Hepatocyte (in vitro differentiated cells): ENCODE data around the gene RNASE13. TPM values are rescaled to one million over a fixed set of nuclear protein-coding genes. Genes with fewer than 3 reads are reported as not detected.

Experiments used
- DNase-seq: peaks from one replicate; pipeline ENCODE4 v3.0.0-alpha.2; 2016; ENCODE audit warnings: low spot score
- H2AFZ ChIP-seq: fragments of 200-600 bp; sonication (generic); 2 replicates; pipeline ENCODE4 v1.6.0; 2016; ENCODE audit warnings: antibody characterized with exemption, mild to moderate bottlenecking
- H3K27ac ChIP-seq: fragments of 200-600 bp; sonication (generic); 2 replicates; pipeline ENCODE4 v1.5.1; 2016; ENCODE audit warnings: mild to moderate bottlenecking
- H3K27me3 ChIP-seq: fragments of 200-600 bp; sonication (generic); 2 replicates; pipeline ENCODE4 v1.6.1; 2016
- H3K36me3 ChIP-seq: fragments of 200-600 bp; sonication (generic); replicated peaks from 2 replicates; pipeline ENCODE4 v1.5.1; 2016; ENCODE audit warnings: low read depth; ENCODE audit not compliant: insufficient read depth
- H3K4me1 ChIP-seq: fragments of 200-600 bp; sonication (generic); 2 replicates; pipeline ENCODE4 v1.5.1; 2016; ENCODE audit warnings: mild to moderate bottlenecking, moderate library complexity; ENCODE audit not compliant: insufficient read depth
- H3K4me2 ChIP-seq: fragments of 200-600 bp; sonication (generic); 2 replicates; pipeline ENCODE4 v1.6.0; 2016
- H3K4me3 ChIP-seq: fragments of 200-600 bp; sonication (generic); 2 replicates; pipeline ENCODE4 v1.5.1; 2016; ENCODE audit warnings: mild to moderate bottlenecking
- H3K79me2 ChIP-seq: fragments of 200-600 bp; sonication (generic); 2 replicates; pipeline ENCODE4 v1.6.0; 2017; ENCODE audit warnings: mild to moderate bottlenecking
- H3K9me2 ChIP-seq: fragments of 200-600 bp; sonication (generic); replicated peaks from 2 replicates; pipeline ENCODE4 v1.6.0; 2017; ENCODE audit warnings: mild to moderate bottlenecking; ENCODE audit not compliant: insufficient read depth
- H3K9me3 ChIP-seq: fragments of 200-600 bp; sonication (generic); 2 replicates; pipeline ENCODE4 v1.5.1; 2016; ENCODE audit warnings: low read depth, mild to moderate bottlenecking
- H4K20me1 ChIP-seq: fragments of 200-600 bp; sonication (generic); 2 replicates; pipeline ENCODE4 v1.6.0; 2016; ENCODE audit warnings: mild to moderate bottlenecking; ENCODE audit not compliant: insufficient read depth, poor library complexity, severe bottlenecking
- EZH2 ChIP-seq: fragments of 200-600 bp; sonication (generic); IDR thresholded peaks from 2 replicates; pipeline ENCODE4 v1.6.1; 2016; ENCODE audit warnings: antibody characterized with exemption, mild to moderate bottlenecking, borderline replicate concordance
- EZH2phosphoT487 ChIP-seq: fragments of 200-600 bp; sonication (generic); IDR thresholded peaks from one replicate; pipeline ENCODE4 v1.6.1; 2018; ENCODE audit warnings: antibody characterized with exemption, mild to moderate bottlenecking, low read depth, moderate library complexity; ENCODE audit not compliant: unreplicated experiment, severe bottlenecking
- WGBS: methylation state at CpG from one replicate; pipeline ENCODE4 v1.1.6; 2016; ENCODE audit warnings: low lambda C conversion rate; ENCODE audit errors: missing lambda C conversion rate; 5-methylcytosine and 5-hydroxymethylcytosine counted together
- polyA plus RNA-seq: library from polyadenylated mRNA; unstranded; fragments of >200 nt; fragmentation: Nextera tagmentation; extraction: Ambion mirVana; gene quantifications from 2 replicates; pipeline ENCODE4 v1.2.1, GENCODE V29; 2016
- total RNA-seq: library from RNA; depleted of rRNA; stranded (reverse); fragments of >200 nt; gene quantifications from 2 replicates; pipeline ENCODE4 v1.2.3, GENCODE V29; 2014
- TF ChIP-seq, protein P1 (sequence below): fragments of 200-600 bp; sonication (generic); IDR thresholded peaks from 2 replicates; pipeline ENCODE4 v1.5.1; 2016; ENCODE audit warnings: antibody characterized with exemption, mild to moderate bottlenecking; ENCODE audit not compliant: poor library complexity

The RNASE13 gene
- total and polyA plus RNA-seq, 2 experiments from 2014 or later = not detected

DNA sequence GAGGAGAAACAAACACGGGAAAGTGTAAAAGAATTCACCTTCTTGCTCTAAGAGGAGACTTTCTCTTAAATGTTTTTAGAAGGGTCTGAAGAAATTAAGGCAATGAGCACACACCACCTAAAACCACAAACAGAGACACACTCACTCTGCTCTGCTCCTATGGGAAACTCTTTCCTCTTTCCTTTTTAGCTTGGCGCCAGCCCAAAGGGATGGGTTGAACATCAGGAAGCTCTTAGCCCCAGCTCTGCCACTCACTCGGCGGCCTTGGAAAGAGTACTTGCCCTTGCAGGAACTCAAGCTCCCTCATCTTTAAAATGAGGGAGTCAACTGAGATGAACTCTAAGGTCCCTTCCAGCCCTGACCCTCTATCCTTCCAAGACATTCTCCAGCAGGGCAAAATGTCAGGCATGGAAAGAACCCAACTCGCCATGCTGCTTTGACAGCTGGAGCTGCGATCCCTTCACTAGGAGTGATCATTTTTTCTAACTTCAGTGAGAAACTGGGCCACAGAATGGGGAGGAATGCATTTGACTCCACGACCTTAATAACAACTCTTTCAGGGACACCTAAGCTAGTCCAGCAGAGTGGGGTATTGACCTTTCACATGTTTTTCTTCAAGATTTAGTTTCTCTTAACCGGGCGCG lies 22.0 kb upstream of the RNASE13 start:
- H3K79me2 ChIP-seq = no peaks in the 10 kb centered on the region
- H3K4me2 ChIP-seq = no peak overlapping the region
- no peaks in the 10 kb centered on the region for H3K9me3 ChIP-seq
- H3K4me3 ChIP-seq = no peak overlapping the region
- WGBS = 93% methylated on average over 10 of the region's 10 CpGs
- peaks cover 12% of the 10 kb centered on the region for H3K4me1 ChIP-seq
- no peaks in the 10 kb centered on the region for H4K20me1 ChIP-seq
- H3K27me3 ChIP-seq = no peaks in the 10 kb centered on the region
- no peaks in the 10 kb centered on the region for H3K9me2 ChIP-seq
- H2AFZ ChIP-seq = no peak overlapping the region
- H3K36me3 ChIP-seq = no peaks in the 10 kb centered on the region
- DNase-seq = no peak
- no peak overlapping the region for H3K27ac ChIP-seq
- TF ChIP-seq, protein P1, sequence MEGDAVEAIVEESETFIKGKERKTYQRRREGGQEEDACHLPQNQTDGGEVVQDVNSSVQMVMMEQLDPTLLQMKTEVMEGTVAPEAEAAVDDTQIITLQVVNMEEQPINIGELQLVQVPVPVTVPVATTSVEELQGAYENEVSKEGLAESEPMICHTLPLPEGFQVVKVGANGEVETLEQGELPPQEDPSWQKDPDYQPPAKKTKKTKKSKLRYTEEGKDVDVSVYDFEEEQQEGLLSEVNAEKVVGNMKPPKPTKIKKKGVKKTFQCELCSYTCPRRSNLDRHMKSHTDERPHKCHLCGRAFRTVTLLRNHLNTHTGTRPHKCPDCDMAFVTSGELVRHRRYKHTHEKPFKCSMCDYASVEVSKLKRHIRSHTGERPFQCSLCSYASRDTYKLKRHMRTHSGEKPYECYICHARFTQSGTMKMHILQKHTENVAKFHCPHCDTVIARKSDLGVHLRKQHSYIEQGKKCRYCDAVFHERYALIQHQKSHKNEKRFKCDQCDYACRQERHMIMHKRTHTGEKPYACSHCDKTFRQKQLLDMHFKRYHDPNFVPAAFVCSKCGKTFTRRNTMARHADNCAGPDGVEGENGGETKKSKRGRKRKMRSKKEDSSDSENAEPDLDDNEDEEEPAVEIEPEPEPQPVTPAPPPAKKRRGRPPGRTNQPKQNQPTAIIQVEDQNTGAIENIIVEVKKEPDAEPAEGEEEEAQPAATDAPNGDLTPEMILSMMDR = no peak
- TF ChIP-seq EZH2phosphoT487 (no peak), EZH2 (no peak)

DNA sequence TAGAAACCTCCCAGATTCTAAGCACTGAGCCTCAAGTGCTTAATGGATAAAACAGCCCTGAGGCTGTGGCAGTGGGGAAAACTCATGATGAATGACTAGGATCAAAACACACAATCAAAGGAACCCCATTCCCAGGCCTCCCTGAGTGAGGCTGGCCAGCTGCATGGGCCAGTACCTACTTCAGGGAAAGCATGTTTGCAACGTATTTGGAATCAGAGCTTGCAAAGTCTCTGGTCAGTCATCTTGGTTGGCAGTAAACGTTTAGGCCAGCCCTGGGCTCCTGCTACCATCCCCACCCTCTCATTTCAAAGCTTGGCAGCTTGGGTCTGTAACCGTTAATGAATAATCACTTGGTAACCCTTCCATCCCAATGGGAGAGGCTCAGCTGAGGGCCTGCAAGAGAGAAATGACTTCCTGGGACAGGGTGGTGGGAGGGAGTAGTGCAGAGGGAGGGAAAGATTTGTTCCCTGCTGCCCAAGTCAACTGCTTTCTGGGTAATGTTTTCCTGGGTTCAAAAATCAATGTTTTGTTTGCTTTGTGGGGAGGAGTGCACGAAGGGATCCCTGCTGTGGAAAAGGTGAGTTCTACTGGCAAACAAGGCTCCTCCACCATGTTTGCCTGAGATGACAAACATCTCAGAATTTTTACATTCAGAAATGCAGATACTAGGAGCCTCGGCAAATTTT lies 21.0 kb upstream of the RNASE13 start:
- H2AFZ ChIP-seq = no peak overlapping the region
- WGBS = 41% methylated on average over 5 of the region's 5 CpGs
- H3K4me3 ChIP-seq = no peak overlapping the region
- H3K4me1 ChIP-seq = peaks cover 12% of the 10 kb centered on the region
- no peaks in the 10 kb centered on the region for H3K27me3 ChIP-seq
- TF ChIP-seq EZH2 (no peak), EZH2phosphoT487 (no peak)
- TF ChIP-seq, protein P1 = no peak
- no peaks in the 10 kb centered on the region for H3K36me3 ChIP-seq
- H4K20me1 ChIP-seq = no peaks in the 10 kb centered on the region
- H3K9me2 ChIP-seq = no peaks in the 10 kb centered on the region
- DNase-seq = peak; percentile 27
- H3K9me3 ChIP-seq = no peaks in the 10 kb centered on the region
- peak overlapping the region; percentile 25 for H3K4me2 ChIP-seq
- no peaks in the 10 kb centered on the region for H3K79me2 ChIP-seq
- peak overlapping the region; percentile 1 for H3K27ac ChIP-seq

DNA sequence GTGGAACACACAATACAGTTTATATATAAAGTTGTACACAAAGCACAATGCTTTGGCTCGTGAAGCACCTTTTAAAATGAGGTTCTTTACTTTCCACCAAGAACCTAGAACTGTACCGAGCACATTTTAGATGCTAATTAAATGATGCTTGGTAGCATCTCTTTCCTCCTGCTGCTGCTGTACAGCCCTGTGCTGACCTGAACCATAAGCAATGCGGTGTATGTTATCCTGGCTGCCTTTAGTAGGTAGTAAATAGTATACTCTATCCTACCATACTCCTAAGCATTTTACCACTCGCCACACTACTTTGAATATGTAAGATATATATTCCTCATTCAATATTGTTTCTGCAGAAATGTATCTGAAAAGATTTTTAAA lies 20.1 kb upstream of the RNASE13 start:
- Histone ChIP-seq H3K27ac (peak overlapping the region; percentile 1), H3K4me2 (peak overlapping the region; percentile 7), H3K9me3 (no peaks in the 10 kb centered on the region), H3K79me2 (no peaks in the 10 kb centered on the region), H3K9me2 (no peaks in the 10 kb centered on the region), H2AFZ (no peak overlapping the region), H4K20me1 (no peaks in the 10 kb centered on the region), H3K27me3 (no peaks in the 10 kb centered on the region), H3K36me3 (no peaks in the 10 kb centered on the region), H3K4me3 (no peak overlapping the region), H3K4me1 (peaks cover 7% of the 10 kb centered on the region)
- TF ChIP-seq, protein P1 = no peak
- TF ChIP-seq EZH2phosphoT487 = no peak
- TF ChIP-seq EZH2 = no peak
- WGBS = 85% methylated on average over 4 of the region's 4 CpGs
- DNase-seq = no peak
